DOHH2 (cell line): ENCODE data around the gene POLA1.

ENCODE experiments used
- CTCF ChIP-seq: fragments of 200-600 bp; sonication (generic); IDR thresholded peaks from one replicate; pipeline ENCODE4 v1.5.1; 2014; ENCODE audit warnings: antibody characterized with exemption, mild to moderate bottlenecking, low read depth, low read length; ENCODE audit not compliant: poor library complexity, severe bottlenecking
- EZH2phosphoT487 ChIP-seq: fragments of 200-600 bp; sonication (generic); IDR thresholded peaks from 2 replicates; pipeline ENCODE4 v1.6.1; 2017; ENCODE audit warnings: borderline replicate concordance, mild to moderate bottlenecking, antibody characterized with exemption, low read length, moderate library complexity, mixed read lengths

- no peak for TF ChIP-seq CTCF
- TF ChIP-seq EZH2phosphoT487: no peak
These were observed 309.5 kb downstream of the POLA1 start for GRCh38 chrX:25003066-25003849.
